ENCODE measurements around the gene TMEM8B.

- TF ChIP-seq CTCF (IDR thresholded peaks at IDR 0.05; ENCODE audit: insufficient read depth, low read length) (no peak), POLR2AphosphoS5 (IDR thresholded peaks at IDR 0.05; ENCODE audit: low read depth) (no peak), REST (IDR thresholded peaks at IDR 0.05; ENCODE audit: insufficient replicate concordance, low read depth) (no peak), SPI1 (IDR thresholded peaks at IDR 0.05; ENCODE audit: borderline replicate concordance, low read depth) (no peak), GABPA (IDR thresholded peaks at IDR 0.05; ENCODE audit: low read depth) (no peak)
These were observed 29.4 kb downstream of the TMEM8B start for GRCh38 chr9:35858458-35858857.
